Liver (tissue), 9 donors: ENCODE data around the gene CMC2. TPM values are rescaled to one million over a fixed set of nuclear protein-coding genes. Genes with fewer than 3 reads are reported as not detected.
A peak's percentile ranks its signal among the peaks of the same experiment; 100 is the strongest.

Experiments
- DNase-seq: peaks from one replicate; pipeline ENCODE4 v3.0.0-alpha.2; 2017; ENCODE audit warnings: low spot score
- H3K27ac ChIP-seq, 2 donors: one replicate each; pipeline ENCODE4 v1.7.0; 2013; ENCODE audit warnings: inconsistent platforms in 2 of 2, low read length in 2 of 2, control low read depth in 1 of 2, low read depth in 1 of 2, mild to moderate bottlenecking in 1 of 2
- H3K27me3 ChIP-seq, 4 donors: one replicate each; pipeline versions ENCODE4 v1.6.1 to v1.7.0; 2013; ENCODE audit warnings: low read length in 3 of 4, inconsistent platforms in 1 of 4, mild to moderate bottlenecking in 1 of 4, moderate library complexity in 1 of 4; ENCODE audit not compliant: control insufficient read depth in 4 of 4, insufficient read depth in 4 of 4
- H3K36me3 ChIP-seq, 4 donors: one replicate each; pipeline versions ENCODE4 v1.6.1 to v1.7.0; 2013; ENCODE audit warnings: low read length in 3 of 4, mild to moderate bottlenecking in 3 of 4, low read depth in 1 of 4, moderate library complexity in 1 of 4; ENCODE audit not compliant: control insufficient read depth in 4 of 4, insufficient read depth in 3 of 4
- H3K4me1 ChIP-seq, 4 donors: one replicate each; pipeline versions ENCODE4 v1.6.1 to v1.7.0; 2013; ENCODE audit warnings: low read length in 3 of 4, mild to moderate bottlenecking in 3 of 4, moderate library complexity in 1 of 4; ENCODE audit not compliant: control insufficient read depth in 4 of 4, insufficient read depth in 4 of 4
- H3K4me3 ChIP-seq, 3 donors: one replicate each; pipeline versions ENCODE4 v1.6.1 to v1.7.0; 2013; ENCODE audit warnings: low read length in 3 of 3, control low read depth in 1 of 3, low read depth in 1 of 3, mild to moderate bottlenecking in 1 of 3
- H3K9ac ChIP-seq, 2 donors: one replicate each; pipeline ENCODE4 v1.7.0; 2013; ENCODE audit warnings: low read length in 2 of 2, mild to moderate bottlenecking in 2 of 2, moderate library complexity in 2 of 2, control low read depth in 1 of 2, low read depth in 1 of 2
- H3K9me3 ChIP-seq, 4 donors: one replicate each; pipeline versions ENCODE4 v1.6.1 to v1.7.0; 2013; ENCODE audit warnings: low read length in 3 of 4; ENCODE audit not compliant: control insufficient read depth in 4 of 4
- CTCF ChIP-seq: fragments of 150-350 bp; IDR thresholded peaks from 2 replicates; pipeline ENCODE4 v1.5.1; 2017; ENCODE audit warnings: improper control_type of control experiment, low read depth, low read length; ENCODE audit not compliant: missing input control
- EGR1 ChIP-seq, 2 donors: IDR thresholded peaks; 2 replicates each; pipeline ENCODE4 v1.6.1; 2016 to 2018; ENCODE audit warnings: antibody characterized with exemption in 2 of 2, low read depth in 2 of 2
- FOXA2 ChIP-seq: IDR thresholded peaks from 2 replicates; pipeline ENCODE4 v1.6.1; 2016; ENCODE audit warnings: antibody characterized with exemption
- GABPA ChIP-seq, 2 donors: IDR thresholded peaks in 1 of 2; conservative IDR thresholded peaks in 1 of 2; 2 replicates each; pipeline ENCODE4 v1.6.1; 2016; ENCODE audit warnings: antibody characterized with exemption in 2 of 2, mild to moderate bottlenecking in 1 of 2, moderate library complexity in 1 of 2
- HNF4A ChIP-seq, 2 donors: conservative IDR thresholded peaks; 2 replicates each; pipeline ENCODE4 v1.6.1; 2016; ENCODE audit warnings: antibody characterized with exemption in 2 of 2, mild to moderate bottlenecking in 2 of 2
- HNF4G ChIP-seq: IDR thresholded peaks from 2 replicates; pipeline ENCODE4 v1.6.1; 2016; ENCODE audit warnings: antibody characterized with exemption
- JUND ChIP-seq, 2 donors: IDR thresholded peaks; 2 replicates each; pipeline ENCODE4 v1.6.1; 2016; ENCODE audit warnings: antibody characterized with exemption in 2 of 2
- NR2F2 ChIP-seq: IDR thresholded peaks from 2 replicates; pipeline ENCODE4 v1.6.1; 2016; ENCODE audit warnings: antibody characterized with exemption
- RAD21 ChIP-seq, 2 donors: IDR thresholded peaks; 2 replicates each; pipeline ENCODE4 v1.6.1; 2016; ENCODE audit warnings: antibody characterized with exemption in 2 of 2, mild to moderate bottlenecking in 2 of 2
- REST ChIP-seq: IDR thresholded peaks from 2 replicates; pipeline ENCODE4 v1.6.1; 2016; ENCODE audit warnings: antibody characterized with exemption, mild to moderate bottlenecking
- SP1 ChIP-seq: IDR thresholded peaks from 2 replicates; pipeline ENCODE4 v1.6.1; 2018; ENCODE audit warnings: antibody characterized with exemption, mild to moderate bottlenecking
- TAF1 ChIP-seq: conservative IDR thresholded peaks from 2 replicates; pipeline ENCODE4 v1.6.1; 2016; ENCODE audit warnings: antibody characterized with exemption, mild to moderate bottlenecking
- YY1 ChIP-seq: IDR thresholded peaks from 2 replicates; pipeline ENCODE4 v1.6.1; 2016; ENCODE audit warnings: antibody characterized with exemption, mild to moderate bottlenecking
- WGBS: extraction: QIAGEN DNeasy Blood & Tissue Kit; methylation state at CpG from one replicate; pipeline ENCODE4 v1.1.7; 2013; 5-methylcytosine and 5-hydroxymethylcytosine counted together
- polyA plus RNA-seq, 2 donors: library from polyadenylated mRNA; stranded (reverse) in 1 of 2; unstranded in 1 of 2; fragments of 200-250 nt in 1 of 2; fragments of >200 nt in 1 of 2; fragmentation: Nextera tagmentation in 1 of 2; extraction: Ambion mirVana in 1 of 2; gene quantifications; one replicate each; pipeline versions ENCODE4 v1.2.1 to v1.2.3, GENCODE V29; 2013 to 2015
- total RNA-seq, 2 donors: library from RNA; depleted of rRNA; stranded (reverse); fragments of >200 nt; gene quantifications; one replicate each; pipeline ENCODE4 v1.2.3, GENCODE V29; 2014
- TF ChIP-seq, protein P1 (sequence below): IDR thresholded peaks from 2 replicates; pipeline ENCODE4 v1.6.1; 2016; ENCODE audit warnings: antibody characterized with exemption
- TF ChIP-seq, protein P2 (sequence below): IDR thresholded peaks from 2 replicates; pipeline ENCODE4 v1.6.1; 2016; ENCODE audit warnings: antibody characterized with exemption
- TF ChIP-seq, protein P3 (sequence below): IDR thresholded peaks from 2 replicates; pipeline ENCODE4 v1.6.1; 2016; ENCODE audit warnings: antibody characterized with exemption
- donor health status: healthy.
- donor health status: healthy.
- donor health status: healthy.
- donor health status: healthy.
- donor health status: healthy.

The CMC2 gene
- total and polyA plus RNA-seq, 4 donors, result 26.2 to 98.4 (median 42.5) TPM

DNA sequence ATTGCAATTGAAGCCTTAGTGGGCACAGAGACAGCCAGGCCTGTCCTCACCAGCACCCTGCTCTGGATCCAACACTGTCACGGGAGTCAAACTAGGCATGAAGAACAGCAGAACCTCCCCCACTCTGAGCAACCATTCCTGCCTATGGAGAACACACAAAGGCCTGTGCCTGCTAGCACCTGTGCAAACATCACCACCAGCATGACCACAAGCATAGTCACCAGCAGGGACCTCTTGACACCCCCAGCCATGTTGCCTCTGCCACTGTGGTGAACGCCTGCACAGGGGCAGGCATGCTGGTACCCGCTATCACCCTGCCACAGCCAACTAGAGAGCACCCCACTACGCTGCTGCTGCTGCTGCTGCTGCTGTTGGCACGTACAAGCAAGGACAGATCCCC lies 51.7 kb downstream of the CMC2 start:
- no peak overlapping the region for H3K9ac ChIP-seq
- WGBS, result 92% methylated on average over 5 of the region's 5 CpGs
- TF ChIP-seq, protein P1, sequence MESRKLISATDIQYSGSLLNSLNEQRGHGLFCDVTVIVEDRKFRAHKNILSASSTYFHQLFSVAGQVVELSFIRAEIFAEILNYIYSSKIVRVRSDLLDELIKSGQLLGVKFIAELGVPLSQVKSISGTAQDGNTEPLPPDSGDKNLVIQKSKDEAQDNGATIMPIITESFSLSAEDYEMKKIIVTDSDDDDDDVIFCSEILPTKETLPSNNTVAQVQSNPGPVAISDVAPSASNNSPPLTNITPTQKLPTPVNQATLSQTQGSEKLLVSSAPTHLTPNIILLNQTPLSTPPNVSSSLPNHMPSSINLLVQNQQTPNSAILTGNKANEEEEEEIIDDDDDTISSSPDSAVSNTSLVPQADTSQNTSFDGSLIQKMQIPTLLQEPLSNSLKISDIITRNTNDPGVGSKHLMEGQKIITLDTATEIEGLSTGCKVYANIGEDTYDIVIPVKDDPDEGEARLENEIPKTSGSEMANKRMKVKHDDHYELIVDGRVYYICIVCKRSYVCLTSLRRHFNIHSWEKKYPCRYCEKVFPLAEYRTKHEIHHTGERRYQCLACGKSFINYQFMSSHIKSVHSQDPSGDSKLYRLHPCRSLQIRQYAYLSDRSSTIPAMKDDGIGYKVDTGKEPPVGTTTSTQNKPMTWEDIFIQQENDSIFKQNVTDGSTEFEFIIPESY, result no peak
- TF ChIP-seq RAD21 (IDR thresholded peaks at IDR 0.05) (no peak), JUND (IDR thresholded peaks at IDR 0.05) (no peak), GABPA (IDR thresholded peaks at IDR 0.05 in 1 of 2, conservative IDR thresholded peaks at IDR 0.05 in 1 of 2) (no peak), CTCF (no peak), TAF1 (no peak), REST (no peak), EGR1 (IDR thresholded peaks at IDR 0.05; ENCODE audit: low read depth in 2 of 2) (no peak), HNF4A (conservative IDR thresholded peaks at IDR 0.05) (no peak), YY1 (no peak), HNF4G (no peak), SP1 (no peak), NR2F2 (no peak), FOXA2 (no peak)
- TF ChIP-seq, protein P2, sequence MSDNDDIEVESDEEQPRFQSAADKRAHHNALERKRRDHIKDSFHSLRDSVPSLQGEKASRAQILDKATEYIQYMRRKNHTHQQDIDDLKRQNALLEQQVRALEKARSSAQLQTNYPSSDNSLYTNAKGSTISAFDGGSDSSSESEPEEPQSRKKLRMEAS, result no peak
- TF ChIP-seq, protein P3, sequence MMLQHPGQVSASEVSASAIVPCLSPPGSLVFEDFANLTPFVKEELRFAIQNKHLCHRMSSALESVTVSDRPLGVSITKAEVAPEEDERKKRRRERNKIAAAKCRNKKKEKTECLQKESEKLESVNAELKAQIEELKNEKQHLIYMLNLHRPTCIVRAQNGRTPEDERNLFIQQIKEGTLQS, result no peak
- H3K4me3 ChIP-seq, result no peak overlapping the region
- peaks cover 2 to 7% (median 3%) of the 10 kb centered on the region in 4 donors for H3K9me3 ChIP-seq
- no peak for DNase-seq
- H3K36me3 ChIP-seq, result no peaks in the 10 kb centered on the region
- H3K4me1 ChIP-seq, result no peaks in the 10 kb centered on the region
- no peak overlapping the region for H3K27ac ChIP-seq
- H3K27me3 ChIP-seq, result no peaks in the 10 kb centered on the region

DNA sequence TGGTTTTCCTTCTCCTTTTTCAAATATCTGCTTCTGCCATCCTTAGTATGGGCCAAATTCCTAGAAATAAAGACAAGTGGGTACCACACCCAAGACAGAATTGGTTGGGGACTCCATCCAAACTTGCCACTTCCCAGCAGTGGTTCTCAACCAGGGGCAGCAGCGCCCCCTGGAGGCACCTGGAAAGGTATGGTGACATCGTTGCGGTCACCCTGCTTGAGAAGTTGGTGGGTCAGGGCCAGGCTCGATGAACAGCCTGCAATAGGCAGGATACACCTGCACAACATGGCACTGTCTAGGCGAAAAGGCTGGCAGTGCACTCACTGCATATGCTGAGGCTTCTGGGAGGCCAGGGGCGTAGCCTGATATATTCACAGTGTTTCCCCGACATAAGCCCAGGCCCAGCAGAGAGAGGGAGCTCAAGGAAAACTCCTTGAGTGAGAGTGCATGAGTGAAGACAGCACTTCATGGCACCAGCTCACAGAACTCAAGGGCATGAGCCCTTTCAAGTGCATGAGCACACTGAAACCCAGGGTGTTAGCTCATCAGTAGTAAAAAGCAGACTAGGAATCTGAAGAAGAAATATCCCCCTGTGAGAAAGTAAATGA lies 57.7 kb downstream of the CMC2 start:
- no peak overlapping the region for H3K4me3 ChIP-seq
- no peaks in the 10 kb centered on the region for H3K9me3 ChIP-seq
- no peaks in the 10 kb centered on the region for H3K4me1 ChIP-seq
- no peaks in the 10 kb centered on the region for H3K27me3 ChIP-seq
- DNase-seq, result peak; percentile 52
- H3K9ac ChIP-seq, result no peak overlapping the region
- no peaks in the 10 kb centered on the region for H3K36me3 ChIP-seq
- peak; percentile 65 to 82 for TF ChIP-seq RAD21 (IDR thresholded peaks at IDR 0.05)
- no peak for TF ChIP-seq SP1
- peak; percentile 26 for TF ChIP-seq CTCF
- TF ChIP-seq, protein P3, result no peak
- TF ChIP-seq HNF4A (conservative IDR thresholded peaks at IDR 0.05), result no peak
- no peak for TF ChIP-seq YY1
- TF ChIP-seq EGR1 (IDR thresholded peaks at IDR 0.05; ENCODE audit: low read depth in 2 of 2), result no peak
- WGBS, result 42% methylated on average over 7 of the region's 7 CpGs
- no peak overlapping the region for H3K27ac ChIP-seq
